Muscle layer of duodenum (tissue), 2 donors: ENCODE measurements around the gene RAD52.

ENCODE experiments used
- H3K27ac ChIP-seq: one replicate; pipeline ENCODE4 v1.7.0; 2013; ENCODE audit warnings: mild to moderate bottlenecking, low read length
- H3K27me3 ChIP-seq: one replicate; pipeline ENCODE4 v1.7.0; 2013; ENCODE audit warnings: low read depth, mild to moderate bottlenecking, control low read depth, low read length
- H3K36me3 ChIP-seq, 2 donors: one replicate each; pipeline ENCODE4 v1.7.0; 2013; ENCODE audit warnings: low read length in 2 of 2, control low read depth in 1 of 2, mild to moderate bottlenecking in 1 of 2; ENCODE audit not compliant: insufficient read depth in 2 of 2, control insufficient read depth in 1 of 2
- H3K4me1 ChIP-seq, 2 donors: one replicate each; pipeline ENCODE4 v1.7.0; 2013; ENCODE audit warnings: low read length in 2 of 2, mild to moderate bottlenecking in 2 of 2, control low read depth in 1 of 2, moderate library complexity in 1 of 2; ENCODE audit not compliant: insufficient read depth in 2 of 2, control insufficient read depth in 1 of 2
- H3K4me3 ChIP-seq, 2 donors: one replicate each; pipeline ENCODE4 v1.7.0; 2013; ENCODE audit warnings: low read length in 2 of 2, low read depth in 1 of 2, mild to moderate bottlenecking in 1 of 2
- H3K9me3 ChIP-seq, 2 donors: one replicate each; pipeline ENCODE4 v1.7.0; 2013; ENCODE audit warnings: low read length in 2 of 2, control low read depth in 1 of 2, mild to moderate bottlenecking in 1 of 2; ENCODE audit not compliant: control insufficient read depth in 1 of 2
- donor health status: healthy.

The RAD52 gene

DNA sequence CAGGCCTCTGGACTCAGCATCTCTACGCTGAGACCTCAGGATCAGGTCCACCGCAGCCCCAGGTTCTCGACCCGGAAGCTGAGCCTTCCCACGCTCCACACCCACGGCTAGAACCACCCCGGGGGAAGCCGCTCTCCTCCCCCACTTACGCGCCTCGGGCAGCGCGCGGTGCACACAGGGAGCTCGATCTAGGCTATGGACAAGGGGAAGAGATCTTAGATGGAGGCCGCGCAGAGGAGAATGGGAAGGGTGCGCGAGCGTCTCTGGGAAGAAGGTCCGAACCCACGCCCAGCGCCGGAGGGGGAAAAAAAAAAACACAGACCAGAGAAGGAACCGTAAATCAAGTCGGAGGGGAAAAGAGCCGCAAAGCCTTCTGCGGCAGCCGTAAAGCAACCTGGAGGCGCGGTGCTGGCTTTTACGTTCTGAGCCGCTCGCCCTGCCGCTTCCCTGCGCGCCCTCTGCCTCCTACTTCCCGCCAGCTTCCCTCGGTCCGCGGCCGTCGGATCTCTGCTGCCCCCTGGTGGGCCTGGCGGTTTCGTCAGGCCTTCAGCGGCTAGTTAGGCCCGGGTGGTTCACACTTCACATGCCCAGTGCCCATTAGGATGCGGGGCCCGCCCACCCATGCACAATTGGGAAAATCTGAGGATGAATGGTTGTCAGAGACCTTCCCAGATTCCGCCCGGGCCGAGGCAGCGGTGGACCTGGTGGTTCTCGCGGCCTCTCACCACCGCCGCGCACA lies at the start of gene RAD52:
TSS of gene RAD52 (minus strand) at position 242 of the 739 bp plus-strand sequence. CDS start 16,636 bp downstream, outside the sequence.
- H3K4me3 ChIP-seq, result peak within 1 kb of the TSS; percentile 83 to 89
- H3K4me1 ChIP-seq, result peaks cover 0 to 14% of the 10 kb centered on the region in 2 donors
- peak within 1 kb of the TSS; percentile 92 for H3K27ac ChIP-seq
- no peaks in the 10 kb centered on the region for H3K36me3 ChIP-seq
- H3K9me3 ChIP-seq, result no peaks in the 10 kb centered on the region
- no peaks in the 10 kb centered on the region for H3K27me3 ChIP-seq

DNA sequence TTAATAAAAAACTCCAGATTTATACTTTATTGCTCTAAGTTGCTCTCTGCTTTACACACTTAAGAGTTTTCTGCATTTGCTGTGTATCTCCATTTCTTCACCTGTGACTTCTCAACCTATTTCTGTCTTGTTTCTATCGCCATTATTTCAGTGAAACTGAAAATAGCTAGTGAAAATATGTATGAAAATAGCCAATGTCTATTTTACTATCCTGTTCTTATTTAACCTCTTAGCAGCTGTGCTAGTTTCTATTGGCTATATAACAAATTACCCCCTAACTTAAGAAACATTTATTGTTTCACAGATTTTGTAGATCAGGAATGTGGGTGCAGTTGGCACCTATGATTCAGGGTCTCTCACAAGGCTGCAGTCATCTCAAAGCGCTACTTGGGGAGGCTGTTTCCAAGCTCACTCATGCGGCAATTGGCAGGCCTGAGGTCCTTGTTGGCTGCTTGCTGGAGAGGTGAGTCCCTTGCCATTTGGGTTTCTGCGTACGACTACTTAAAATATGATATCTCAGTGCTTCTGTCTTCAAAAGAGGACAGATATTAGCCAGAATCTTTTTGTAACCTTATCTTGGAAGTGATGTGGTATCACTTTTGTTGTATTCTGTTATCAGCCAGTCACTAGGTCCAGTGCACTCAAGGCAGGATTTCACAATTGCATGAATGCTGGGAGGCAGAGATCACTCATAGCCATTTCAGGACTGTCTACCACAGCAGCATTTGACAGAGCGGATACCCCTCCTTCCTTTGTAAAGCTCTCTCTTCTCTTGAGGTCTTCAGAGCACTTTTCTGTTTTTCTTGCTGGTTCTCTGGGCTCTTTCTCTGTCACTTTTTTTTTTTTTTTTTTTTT lies 48.8 kb upstream of the RAD52 start:
- Histone ChIP-seq H3K36me3 (peaks cover 0 to 4% of the 10 kb centered on the region in 2 donors), H3K9me3 (no peaks in the 10 kb centered on the region), H3K4me3 (no peak overlapping the region), H3K4me1 (no peaks in the 10 kb centered on the region), H3K27me3 (no peaks in the 10 kb centered on the region), H3K27ac (no peak overlapping the region)

DNA sequence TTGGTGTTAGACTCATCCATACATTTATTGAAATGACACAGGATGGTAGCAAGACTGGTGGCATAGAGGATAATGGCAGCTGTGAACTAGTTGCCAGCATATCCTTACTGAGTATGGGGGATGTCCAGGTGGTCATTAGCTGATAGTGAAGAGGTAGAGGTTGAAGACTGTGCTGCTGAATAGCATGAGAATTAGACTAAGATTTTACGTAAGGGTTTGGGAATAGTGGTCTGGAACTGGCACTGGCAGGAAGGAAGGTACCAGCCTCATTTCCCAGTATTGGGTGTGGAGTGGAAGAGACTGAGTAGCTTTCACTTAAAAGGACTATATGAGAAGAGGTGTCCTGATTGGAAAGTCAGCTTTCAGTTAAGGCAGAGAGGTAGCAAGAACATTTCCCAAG lies 48.0 kb upstream of the RAD52 start:
- H3K4me3 ChIP-seq, result no peak overlapping the region
- H3K27ac ChIP-seq, result no peak overlapping the region
- H3K27me3 ChIP-seq, result no peaks in the 10 kb centered on the region
- H3K9me3 ChIP-seq, result no peaks in the 10 kb centered on the region
- H3K4me1 ChIP-seq, result no peaks in the 10 kb centered on the region
- peaks cover 0 to 4% of the 10 kb centered on the region in 2 donors for H3K36me3 ChIP-seq

GRCh38 chr12:996881-997280 lies 47.4 kb upstream of the RAD52 start:
- Histone ChIP-seq H3K27me3 (no peaks in the 10 kb centered on the region), H3K27ac (no peak overlapping the region), H3K9me3 (no peaks in the 10 kb centered on the region), H3K4me1 (peaks cover 0 to 3% of the 10 kb centered on the region in 2 donors), H3K36me3 (peaks cover 0 to 4% of the 10 kb centered on the region in 2 donors), H3K4me3 (no peak overlapping the region)

DNA sequence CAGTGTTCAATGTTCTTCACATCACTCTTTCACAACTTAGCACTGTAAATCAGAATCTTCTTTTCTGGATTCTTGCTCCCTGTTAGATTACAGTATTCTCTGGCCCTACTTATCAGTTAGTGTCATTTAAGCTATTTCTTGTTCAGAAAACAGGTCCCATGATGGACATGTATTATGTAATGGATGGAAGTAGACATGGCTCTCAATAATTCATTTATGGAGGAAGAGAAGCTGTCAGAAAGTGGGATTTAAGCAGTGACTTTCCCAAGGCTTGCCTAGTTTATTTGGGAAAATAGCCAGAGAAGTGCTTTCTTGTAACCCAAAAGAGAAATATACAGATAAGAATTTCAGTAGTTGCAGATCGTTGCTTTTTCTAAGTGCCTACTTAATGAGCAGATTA lies 43.2 kb upstream of the RAD52 start:
- no peaks in the 10 kb centered on the region for H3K9me3 ChIP-seq
- H3K4me1 ChIP-seq, result peaks cover 12 to 19% of the 10 kb centered on the region in 2 donors
- no peak overlapping the region for H3K27ac ChIP-seq
- peak overlapping the region in 1 of 2 donors; percentile 80 for H3K4me3 ChIP-seq
- H3K36me3 ChIP-seq, result no peaks in the 10 kb centered on the region
- H3K27me3 ChIP-seq, result no peaks in the 10 kb centered on the region

DNA sequence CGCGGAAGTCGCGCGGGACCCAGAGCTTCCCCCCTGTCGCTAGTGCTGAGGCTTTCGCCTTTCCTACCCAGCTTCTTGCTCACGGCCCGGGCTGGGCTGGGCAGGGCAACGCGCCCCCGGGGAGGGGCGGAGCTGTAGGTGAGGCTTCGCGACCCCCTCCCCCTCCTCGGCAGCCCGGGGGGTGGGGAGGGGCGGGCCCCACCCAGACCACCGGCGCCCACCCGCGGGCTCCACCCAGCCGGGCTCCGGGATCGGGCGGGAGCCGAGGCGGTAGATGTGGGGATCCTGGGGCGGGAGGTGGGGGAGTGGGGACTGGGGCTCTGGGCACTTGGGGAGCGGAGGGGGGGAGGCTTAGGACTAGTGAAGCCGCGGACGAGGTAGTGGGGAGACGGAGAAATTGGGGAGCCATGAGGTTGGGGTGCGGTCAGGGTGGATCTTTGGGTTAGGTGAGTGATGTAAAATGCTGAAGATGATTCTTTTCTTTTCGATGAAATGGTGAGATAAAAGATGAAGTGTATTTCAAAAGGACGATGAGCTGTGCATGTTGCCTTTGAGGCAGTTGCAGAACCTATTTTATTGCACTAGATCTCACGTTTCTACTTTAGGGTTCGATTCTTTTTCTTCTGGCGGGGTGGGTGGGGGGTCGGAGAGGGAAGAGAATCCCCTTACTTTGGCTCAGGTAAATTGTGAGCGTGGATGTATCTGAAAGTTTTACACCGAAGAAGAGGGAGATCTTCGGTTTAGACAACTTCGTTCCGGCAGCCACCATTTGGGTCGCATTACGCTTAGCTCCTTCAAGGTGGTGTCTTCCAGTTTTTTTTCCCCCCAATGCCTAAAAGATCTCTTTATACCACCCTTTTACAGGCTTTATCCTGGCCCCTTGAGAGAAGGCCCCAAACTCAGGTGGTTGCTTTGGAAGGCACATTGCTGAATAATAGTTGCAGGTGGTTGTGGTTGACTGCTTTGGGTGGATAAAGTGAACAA lies 42.1 kb upstream of the RAD52 start:
- peaks cover 12 to 19% of the 10 kb centered on the region in 2 donors for H3K4me1 ChIP-seq
- no peaks in the 10 kb centered on the region for H3K9me3 ChIP-seq
- H3K4me3 ChIP-seq, result peak overlapping the region; percentile 75 to 80
- H3K27ac ChIP-seq, result peak overlapping the region; percentile 72
- no peaks in the 10 kb centered on the region for H3K27me3 ChIP-seq
- no peaks in the 10 kb centered on the region for H3K36me3 ChIP-seq

DNA sequence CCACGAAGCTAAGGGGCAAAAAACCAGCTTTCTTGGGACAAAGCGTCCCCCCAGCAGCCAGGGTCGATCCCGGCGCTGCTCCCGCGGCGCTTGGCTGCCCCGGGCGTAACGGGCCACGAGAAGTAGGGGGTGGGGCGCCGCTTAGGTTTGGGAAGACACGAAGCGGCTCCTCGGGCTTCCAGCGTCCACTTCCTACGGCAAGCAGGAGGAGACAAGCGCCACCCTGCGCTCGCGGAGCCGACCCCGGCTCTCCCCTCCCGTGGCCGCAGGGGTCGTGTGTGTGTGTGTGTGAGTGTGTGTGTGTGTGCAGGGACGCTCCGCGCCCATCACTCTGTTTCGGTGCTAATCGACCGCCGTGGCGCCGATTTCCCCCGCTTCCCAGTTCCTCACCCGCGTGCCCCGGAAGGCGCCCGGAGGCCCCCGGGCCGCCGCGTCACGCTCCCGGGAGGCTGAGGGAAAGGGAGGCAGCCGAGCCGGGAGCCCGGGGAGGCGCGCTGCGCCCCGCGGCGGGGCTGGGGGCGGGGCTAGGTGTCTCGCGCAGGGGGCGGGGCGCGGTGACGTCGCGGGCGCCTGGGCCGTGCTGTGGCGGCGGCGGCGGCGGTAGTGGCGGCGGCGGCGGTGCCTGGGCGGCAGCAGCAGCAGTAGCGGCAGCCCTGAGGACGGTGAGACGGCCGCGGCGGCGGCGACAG lies 41.3 kb upstream of the RAD52 start, which contains the start of gene ERC1:
TSS of gene ERC1 (plus strand) at position 563 of the 689 bp plus-strand sequence. CDS start 36,681 bp downstream, outside the sequence.
- H3K27me3 ChIP-seq, result no peaks in the 10 kb centered on the region
- H3K27ac ChIP-seq, result peak within 1 kb of the TSS; percentile 86
- H3K36me3 ChIP-seq, result no peaks in the 10 kb centered on the region
- H3K4me3 ChIP-seq, result peak within 1 kb of the TSS; percentile 75 to 80
- H3K9me3 ChIP-seq, result no peaks in the 10 kb centered on the region
- peaks cover 12 to 19% of the 10 kb centered on the region in 2 donors for H3K4me1 ChIP-seq

DNA sequence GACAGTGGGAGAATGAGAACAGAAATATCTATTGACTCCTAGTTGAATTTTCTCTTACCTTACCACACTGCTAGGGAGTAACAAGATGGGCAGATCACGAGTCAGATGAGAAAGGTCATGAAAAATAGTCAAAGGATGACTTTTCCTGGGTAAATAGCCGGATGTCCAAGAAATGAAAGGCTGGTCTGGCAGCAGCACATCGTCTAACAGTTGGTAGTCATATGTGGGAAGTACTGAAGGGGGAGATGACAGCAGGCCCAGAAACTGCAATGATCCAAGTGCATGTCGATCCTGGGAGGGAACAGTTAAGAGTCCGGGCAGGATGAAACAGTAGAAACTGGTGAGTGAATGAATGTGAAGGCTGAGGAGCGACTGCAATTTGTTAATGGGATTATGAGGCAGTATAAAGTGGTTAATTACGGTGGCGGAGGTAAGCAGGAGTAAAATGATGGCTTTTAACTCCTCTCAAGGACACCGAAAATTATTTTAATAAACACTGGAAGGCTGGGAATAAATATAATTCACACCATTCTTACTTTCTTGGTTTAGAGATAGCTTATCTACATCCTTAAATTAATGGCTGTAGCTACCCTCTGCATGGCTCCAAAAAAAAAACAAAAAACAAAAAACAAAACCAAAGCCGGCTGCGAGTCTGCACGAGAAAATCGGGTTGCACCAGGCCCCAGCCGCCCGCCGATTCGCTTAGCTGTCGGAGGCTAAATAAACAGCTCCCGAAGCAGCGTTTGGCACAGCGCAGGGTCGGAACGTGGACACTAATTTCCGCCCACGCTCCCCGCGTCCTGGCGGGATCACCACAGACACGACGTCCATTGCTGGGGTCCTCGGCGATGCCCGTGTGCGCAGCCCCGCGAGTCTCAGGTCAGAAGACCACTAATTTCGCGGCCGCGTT lies 40.5 kb upstream of the RAD52 start:
- no peaks in the 10 kb centered on the region for H3K27me3 ChIP-seq
- peaks cover 12 to 19% of the 10 kb centered on the region in 2 donors for H3K4me1 ChIP-seq
- H3K4me3 ChIP-seq, result peak overlapping the region; percentile 74 to 80
- peak overlapping the region; percentile 86 for H3K27ac ChIP-seq
- no peaks in the 10 kb centered on the region for H3K36me3 ChIP-seq
- H3K9me3 ChIP-seq, result no peaks in the 10 kb centered on the region

DNA sequence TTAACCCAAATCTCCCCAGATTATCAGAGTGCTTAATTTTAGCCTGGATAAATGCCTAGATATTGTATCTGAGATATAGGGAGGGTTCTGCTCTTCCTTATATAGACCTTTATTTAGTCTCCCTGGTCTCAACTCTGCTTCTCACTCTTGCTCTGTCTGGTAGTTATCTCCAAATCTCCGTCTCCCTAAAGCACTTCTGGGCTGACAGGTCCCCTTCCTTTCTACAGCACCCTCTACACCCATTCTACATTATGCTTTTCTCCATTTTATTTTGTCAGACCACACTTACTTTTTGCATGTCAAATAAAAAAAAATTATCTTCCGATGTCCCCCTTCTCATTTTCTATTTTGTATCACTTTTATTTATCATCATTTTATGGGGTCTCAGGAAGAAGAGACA lies 39.6 kb upstream of the RAD52 start:
- H3K4me1 ChIP-seq, result peaks cover 12 to 19% of the 10 kb centered on the region in 2 donors
- no peaks in the 10 kb centered on the region for H3K27me3 ChIP-seq
- peak overlapping the region; percentile 74 to 80 for H3K4me3 ChIP-seq
- H3K9me3 ChIP-seq, result no peaks in the 10 kb centered on the region
- H3K36me3 ChIP-seq, result no peaks in the 10 kb centered on the region
- H3K27ac ChIP-seq, result peak overlapping the region; percentile 86
